HPDE6-E6E7 (cell line): ENCODE data around the gene SLPI.

ENCODE experiments used
- DNase-seq: peaks from one replicate; pipeline ENCODE4 v3.0.0; 2011; ENCODE audit warnings: missing footprints; ENCODE audit errors: extremely low spot score

The SLPI gene

DNA sequence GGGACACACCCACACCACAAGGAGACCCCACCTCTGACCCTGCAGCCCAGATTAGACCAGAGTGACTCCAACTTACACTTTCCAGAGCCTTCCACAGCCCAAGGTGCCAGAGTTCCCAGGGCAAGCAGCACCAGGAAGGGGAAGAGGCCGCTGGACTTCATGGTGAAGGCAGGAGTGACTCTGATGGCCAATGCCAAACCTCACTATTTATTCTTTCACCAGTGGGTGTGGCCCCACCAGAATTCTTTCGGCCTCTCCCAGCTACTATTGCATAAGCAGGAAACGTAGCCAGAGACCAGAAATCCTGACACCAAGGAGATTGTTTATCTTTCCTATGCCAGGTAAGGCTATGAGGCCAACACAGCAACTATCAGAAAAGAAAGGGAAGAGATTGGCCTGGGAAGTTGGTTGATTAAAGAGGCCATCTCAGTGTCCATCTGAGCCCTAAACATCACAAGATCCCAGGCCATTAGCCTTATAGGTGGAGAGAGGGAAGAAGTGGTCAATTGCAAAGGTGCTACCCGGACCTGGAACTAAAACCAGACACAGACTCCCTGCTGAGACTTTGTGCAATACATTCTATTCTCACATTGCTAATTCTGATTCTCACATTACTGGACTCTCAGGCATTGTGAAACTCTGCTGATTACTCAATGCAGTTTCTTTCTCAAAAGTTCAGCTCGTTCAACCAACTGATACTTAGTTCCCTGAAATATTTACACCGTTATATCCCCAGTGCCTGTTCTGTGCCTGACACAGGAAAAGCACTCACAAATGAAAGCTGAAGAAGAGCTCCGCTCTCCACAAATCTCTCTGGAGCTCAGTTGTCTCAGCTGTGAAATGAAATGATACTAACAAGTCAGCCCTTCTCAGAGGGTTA lies at the start of gene SLPI:
SLPI (minus strand) TSS at position 182 of the 880 bp plus-strand sequence; CDS start at position 161, 21 bp downstream.
- DNase-seq = peak; percentile 92

- no peak for DNase-seq
Observed at GRCh38 chr20:45303586-45304463, 49.5 kb upstream of the SLPI start.

DNA sequence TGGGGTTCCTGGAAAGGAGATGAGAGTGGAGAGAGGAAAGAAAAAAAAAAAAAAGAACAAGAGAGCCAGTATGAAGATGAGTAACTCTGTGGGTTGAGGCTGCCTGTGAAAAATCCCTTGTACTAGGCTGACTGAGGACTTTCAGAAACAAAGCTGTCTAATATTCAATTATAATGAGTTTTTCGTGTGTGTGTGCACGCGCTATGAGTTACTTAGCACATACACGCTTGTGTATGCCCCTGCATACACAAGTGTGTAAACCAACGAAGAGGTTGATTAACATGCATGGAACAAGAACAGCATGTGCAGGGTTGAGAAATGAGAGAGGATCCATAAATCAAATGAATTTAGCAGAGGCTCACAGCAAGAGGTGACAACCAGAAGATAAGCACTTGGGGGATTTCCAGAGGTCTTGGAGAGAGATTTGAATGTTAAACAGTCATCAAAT lies 47.5 kb upstream of the SLPI start:
- DNase-seq = no peak

DNA sequence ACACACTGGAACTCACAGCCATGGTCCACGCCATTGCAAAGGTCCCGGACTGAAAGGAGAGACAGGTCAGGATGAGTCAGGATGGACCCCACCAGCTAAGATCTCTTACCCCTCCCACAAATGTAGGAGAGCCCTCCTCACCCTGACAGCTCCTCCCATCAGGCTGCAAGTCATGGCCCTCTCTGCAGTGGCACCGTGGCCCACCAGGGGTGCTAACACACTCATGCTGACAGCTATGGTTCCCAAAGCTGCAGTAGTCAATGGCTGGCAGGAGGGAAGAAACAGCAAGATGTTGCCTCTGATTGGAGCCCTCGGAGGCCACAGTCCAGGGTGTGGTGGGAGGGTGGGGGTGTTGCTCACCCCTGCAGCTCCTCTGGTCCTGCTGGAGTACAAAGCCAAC lies 46.6 kb upstream of the SLPI start:
- DNase-seq = no peak

GRCh38 chr20:45299786-45300185 lies 45.4 kb upstream of the SLPI start:
- no peak for DNase-seq

GRCh38 chr20:45297786-45298497 lies 43.6 kb upstream of the SLPI start:
- no peak for DNase-seq

- no peak for DNase-seq
Observed at GRCh38 chr20:45294659-45295058, 40.3 kb upstream of the SLPI start.

DNA sequence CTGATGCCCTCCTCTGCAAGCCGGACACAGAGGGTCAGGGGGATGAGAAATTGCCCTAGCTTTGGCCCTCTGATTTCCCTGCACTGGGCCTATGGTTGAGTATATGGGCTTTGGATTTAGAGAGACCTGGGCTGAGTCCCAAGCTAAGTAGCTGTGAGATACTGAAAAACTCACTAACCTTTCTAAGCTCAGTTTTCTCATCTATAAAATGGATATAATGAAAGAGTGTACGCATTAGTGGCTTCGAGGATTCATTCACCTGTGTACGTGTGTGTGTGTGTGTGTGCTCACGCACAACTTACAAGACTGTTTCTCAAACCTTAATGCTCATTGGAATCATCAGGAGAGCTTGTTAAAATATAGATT lies 39.6 kb upstream of the SLPI start:
- DNase-seq = no peak

- DNase-seq = peak; percentile 96
Observed at GRCh38 chr20:45293041-45294002, 39.0 kb upstream of the SLPI start.

DNA sequence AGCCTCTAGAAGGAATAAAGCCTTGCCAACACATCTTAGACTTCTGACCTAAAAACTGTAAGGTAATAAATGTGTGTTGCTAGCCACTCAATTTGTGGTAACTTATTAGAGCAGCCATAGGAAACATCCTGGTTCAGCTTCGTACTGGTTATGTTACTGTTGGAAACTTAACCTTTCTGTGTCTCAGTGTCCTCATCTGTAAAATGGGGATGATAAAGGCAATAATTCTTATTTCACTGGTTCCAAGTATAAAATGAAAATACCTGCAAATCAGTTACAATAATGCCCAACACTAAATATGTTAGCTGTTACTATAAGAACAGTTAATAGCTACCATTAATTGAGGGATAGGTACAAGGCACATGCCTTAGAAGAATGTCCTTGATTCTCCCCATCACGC lies 38.0 kb upstream of the SLPI start:
- no peak for DNase-seq

DNA sequence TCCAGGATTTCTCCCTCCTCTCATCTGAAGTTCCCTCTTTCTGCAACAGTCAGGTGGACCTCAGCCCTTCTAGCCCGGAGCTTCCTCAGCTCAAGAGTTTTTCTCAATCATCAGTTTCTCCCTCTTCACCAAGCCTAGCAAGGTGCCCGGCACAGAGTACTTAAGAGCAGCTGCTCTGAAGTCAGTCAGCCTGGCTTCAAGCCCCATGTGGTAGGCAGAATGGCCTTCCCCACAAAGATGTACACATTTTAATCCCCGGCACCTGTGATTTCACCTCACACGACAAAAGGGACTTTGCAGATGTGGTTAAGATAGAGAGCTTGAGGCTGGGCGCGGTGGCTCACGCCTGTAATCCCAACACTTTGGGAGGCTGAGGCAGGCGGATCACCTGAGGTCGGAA lies 37.2 kb upstream of the SLPI start:
- no peak for DNase-seq

DNA sequence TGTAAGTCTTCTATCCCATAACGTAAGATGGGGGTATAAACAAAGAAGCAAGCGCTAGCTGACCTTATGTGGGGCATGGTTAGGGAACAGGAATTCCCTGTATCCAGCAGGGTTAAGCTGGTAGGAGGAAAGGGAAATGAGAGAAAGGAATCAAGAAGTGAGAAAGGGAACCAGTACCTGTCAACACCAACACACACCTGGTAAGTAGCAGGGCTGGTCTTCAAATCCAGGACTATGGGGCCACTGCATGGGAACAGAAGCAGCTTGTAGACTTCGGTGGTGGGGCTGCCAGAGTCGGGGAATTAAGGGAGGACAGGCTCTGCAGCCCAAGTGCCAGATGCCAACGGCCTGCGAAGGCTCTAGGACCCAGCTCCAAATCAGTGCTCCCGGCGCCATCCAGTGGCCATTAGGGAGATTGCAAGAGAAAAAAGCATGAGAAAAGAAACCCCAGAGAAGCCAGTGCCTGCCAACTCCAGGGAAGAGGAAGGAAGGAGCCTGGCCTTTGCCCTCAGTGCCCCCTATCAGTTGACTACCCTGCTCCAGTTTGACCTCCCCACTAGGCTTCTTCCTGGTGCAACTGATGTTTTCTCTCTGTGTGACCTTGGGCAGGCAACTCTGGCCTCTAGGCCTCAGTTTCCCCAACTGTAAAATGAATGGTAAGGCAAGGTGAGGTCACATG lies 36.5 kb upstream of the SLPI start:
- peak; percentile 92 for DNase-seq

DNA sequence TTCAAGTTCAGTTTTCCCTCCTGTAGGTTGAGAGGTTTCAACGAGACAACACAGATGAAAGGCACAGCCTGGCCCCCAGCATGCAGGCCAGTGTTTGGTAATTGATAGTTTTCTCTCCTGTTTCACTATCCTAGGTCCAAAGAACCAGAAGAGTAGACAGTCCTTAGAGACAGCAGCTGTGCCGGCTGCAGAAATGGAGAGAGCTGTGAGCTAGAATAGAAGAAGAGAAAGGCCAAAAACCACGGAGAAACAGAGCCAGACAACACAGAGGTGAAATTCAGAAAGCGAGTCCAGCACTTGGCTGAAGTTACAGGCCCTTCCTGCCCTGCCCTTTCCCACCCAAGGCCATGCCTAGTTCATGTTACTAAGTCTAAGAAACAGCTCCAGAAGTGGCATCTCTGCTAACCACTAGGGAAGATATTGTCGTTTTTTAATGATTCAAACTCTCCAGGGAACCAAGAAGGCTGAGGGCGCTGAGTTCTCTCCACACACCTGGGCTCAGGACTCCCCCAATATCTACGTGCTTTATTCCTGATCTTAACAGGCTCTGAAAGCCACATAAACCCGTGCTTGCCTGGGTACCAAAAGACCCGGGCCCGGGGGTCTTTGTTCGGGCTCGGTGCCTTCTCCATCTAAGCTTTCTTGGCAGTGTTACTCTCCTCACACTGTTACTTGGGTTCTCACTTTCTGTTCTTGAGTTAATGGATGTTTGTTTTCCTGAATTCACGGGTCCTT lies 35.7 kb upstream of the SLPI start:
- DNase-seq = no peak

GRCh38 chr20:45288860-45289259 lies 34.5 kb upstream of the SLPI start:
- DNase-seq = no peak

DNA sequence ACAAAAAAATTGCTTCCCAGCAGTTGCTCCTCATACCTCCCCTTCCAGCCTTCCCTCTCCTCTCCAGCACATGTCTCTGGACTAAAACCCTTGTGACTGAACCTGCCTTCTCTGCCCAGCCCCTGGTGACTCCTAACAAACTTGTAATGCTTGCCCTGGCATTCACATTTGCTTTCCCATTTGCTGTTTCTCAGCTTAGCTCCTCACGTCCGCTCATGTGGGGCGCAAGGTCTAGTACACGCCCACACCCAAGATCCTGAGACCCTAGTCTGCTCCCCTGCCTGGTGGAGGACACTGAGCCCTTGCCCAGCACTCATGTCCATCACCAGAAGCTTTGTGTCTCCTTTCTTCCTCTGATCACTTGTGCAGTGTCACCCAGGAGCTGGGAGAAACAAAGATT lies 34.0 kb upstream of the SLPI start:
- DNase-seq = no peak

GRCh38 chr20:45283551-45284057 lies 29.2 kb upstream of the SLPI start:
- peak; percentile 50 for DNase-seq

DNA sequence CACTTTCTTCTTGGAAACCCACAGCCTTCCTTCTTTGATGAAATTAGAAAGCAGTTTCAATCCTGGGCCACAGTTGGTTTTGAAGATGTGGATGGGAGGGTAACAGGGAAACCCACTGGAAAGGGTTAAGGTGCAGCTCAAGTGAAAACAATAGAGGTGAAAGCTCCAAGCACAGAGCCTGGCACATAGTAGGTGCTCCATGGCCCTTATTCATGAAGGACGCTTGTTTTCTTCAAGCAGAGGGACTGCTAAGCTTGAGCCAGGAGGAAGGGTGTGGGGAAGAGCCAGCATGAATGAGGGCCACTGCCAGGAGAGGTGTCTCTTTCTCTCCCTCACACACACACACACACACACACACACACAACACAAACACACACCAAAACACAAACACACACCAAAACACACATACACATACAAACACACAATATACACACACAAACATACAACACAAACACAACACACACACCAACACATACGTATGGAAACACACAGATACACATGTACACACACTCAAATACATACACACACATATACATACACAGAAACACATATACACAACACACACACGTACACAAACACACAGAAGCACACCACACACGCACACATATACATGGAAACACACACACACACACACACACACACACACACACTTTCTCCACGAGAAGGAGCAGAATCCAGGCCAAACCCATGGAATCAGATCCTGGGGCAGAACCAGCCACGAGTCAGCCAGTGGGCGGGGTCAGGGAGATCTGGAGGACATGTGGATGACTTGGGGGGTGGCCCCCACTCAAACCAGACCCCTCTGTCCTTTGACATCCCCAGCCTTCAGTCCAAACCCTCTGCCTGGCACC lies 28.6 kb upstream of the SLPI start:
- DNase-seq = no peak

DNA sequence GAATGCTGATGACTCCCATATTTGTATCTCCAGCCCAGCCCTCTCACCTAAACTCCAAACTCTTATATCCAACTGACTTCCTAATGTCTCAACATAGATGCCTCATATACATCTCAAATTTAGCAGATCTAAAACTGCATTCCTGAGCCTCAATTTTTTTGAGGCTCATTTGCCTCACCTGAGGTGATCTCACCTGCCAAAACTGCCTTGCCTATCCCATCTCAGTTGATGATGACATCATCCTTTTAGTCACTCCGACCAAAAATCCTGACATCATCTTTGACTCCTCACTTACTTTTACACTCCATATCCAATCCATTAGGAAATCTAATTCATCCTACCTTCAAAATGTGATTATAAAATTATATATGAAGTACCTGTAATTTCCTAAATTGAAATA lies 25.6 kb upstream of the SLPI start:
- no peak for DNase-seq
